Measurements from ENCODE around the gene GZMM.

GZMM gene

DNA sequence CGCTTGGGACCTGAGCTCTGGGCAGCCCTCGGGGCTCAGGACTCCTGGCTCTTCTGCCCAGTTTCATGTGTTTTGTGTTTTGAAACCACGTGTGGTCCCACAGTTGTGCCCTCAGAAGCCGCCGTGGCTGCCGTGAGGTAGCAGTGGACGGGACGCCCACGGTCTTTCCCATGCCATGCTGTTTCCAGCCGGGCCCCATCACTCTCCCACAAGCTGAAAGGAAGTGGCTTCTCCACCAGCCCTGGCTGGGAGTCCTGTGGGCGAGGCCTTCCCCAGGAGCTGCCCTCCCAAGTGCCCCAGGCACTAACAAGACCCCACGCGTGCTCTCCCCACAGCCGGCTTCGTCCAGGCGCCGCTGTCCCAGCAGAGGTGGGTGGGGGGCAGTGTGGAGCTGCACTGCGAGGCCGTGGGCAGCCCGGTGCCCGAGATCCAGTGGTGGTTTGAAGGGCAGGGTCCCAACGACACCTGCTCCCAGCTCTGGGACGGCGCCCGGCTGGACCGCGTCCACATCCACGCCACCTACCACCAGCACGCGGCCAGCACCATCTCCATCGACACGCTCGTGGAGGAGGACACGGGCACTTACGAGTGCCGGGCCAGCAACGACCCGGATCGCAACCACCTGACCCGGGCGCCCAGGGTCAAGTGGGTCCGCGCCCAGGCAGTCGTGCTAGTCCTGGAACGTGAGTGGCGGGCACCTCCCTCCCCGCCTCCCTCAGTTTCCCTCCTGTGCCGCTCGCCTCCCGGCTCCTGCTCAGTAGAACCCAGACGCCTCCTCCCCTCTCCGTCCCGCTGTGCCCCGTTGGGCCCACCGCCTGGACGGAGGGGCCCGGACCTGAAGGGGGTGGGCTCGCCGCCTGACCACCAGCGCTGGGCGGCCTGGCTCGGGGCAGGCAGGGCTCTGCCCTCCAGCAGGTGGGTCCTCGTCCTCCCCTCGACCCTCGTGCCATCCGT, 33.9 kb downstream of the GZMM start:
- no peak overlapping the region for H3K27ac ChIP-seq
- no peak for TF ChIP-seq ZFX (IDR thresholded peaks at IDR 0.05)
- TF ChIP-seq, protein P1, sequence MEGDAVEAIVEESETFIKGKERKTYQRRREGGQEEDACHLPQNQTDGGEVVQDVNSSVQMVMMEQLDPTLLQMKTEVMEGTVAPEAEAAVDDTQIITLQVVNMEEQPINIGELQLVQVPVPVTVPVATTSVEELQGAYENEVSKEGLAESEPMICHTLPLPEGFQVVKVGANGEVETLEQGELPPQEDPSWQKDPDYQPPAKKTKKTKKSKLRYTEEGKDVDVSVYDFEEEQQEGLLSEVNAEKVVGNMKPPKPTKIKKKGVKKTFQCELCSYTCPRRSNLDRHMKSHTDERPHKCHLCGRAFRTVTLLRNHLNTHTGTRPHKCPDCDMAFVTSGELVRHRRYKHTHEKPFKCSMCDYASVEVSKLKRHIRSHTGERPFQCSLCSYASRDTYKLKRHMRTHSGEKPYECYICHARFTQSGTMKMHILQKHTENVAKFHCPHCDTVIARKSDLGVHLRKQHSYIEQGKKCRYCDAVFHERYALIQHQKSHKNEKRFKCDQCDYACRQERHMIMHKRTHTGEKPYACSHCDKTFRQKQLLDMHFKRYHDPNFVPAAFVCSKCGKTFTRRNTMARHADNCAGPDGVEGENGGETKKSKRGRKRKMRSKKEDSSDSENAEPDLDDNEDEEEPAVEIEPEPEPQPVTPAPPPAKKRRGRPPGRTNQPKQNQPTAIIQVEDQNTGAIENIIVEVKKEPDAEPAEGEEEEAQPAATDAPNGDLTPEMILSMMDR (conservative IDR thresholded peaks at IDR 0.05), result no peak

- no peak overlapping the region for H3K27ac ChIP-seq
- TF ChIP-seq, protein P1 (conservative IDR thresholded peaks at IDR 0.05), result no peak
- TF ChIP-seq ZFX (IDR thresholded peaks at IDR 0.05), result no peak
Measured at GRCh38 chr19:579111-579841, 35.4 kb downstream of the GZMM start.

GRCh38 chr19:579842-580155, 35.9 kb downstream of the GZMM start:
- H3K27ac ChIP-seq, result no peak overlapping the region
- no peak for TF ChIP-seq ZFX (IDR thresholded peaks at IDR 0.05)
- TF ChIP-seq, protein P1 (conservative IDR thresholded peaks at IDR 0.05), result no peak

DNA sequence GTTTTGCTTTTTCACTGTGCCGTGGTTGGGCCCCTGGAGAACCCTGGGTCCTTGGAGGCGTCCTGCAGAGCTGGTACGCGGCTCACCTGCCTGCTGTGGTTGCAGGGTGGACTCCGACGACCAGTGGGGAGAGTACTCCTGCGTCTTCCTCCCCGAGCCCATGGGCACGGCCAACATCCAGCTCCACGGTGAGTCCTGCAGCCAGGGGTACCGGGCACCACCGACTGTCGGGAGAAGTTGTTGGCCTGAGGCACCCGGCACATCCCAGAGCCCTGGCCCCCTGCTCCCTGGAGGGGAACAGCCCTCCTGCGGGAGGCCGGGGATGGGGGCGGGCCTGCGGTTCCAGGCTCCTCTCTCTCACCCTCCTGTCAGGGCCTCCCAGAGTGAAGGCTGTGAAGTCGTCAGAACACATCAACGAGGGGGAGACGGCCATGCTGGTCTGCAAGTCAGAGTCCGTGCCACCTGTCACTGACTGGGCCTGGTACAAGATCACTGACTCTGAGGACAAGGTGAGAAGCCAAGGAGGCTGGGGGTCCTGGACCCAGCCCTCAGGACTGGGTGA, 36.5 kb downstream of the GZMM start:
- H3K27ac ChIP-seq, result no peak overlapping the region
- no peak for TF ChIP-seq ZFX (IDR thresholded peaks at IDR 0.05)
- TF ChIP-seq, protein P1 (conservative IDR thresholded peaks at IDR 0.05), result no peak

GRCh38 chr19:581399-582111, 37.7 kb downstream of the GZMM start:
- no peak overlapping the region for H3K27ac ChIP-seq
- TF ChIP-seq, protein P1 (conservative IDR thresholded peaks at IDR 0.05), result no peak
- no peak for TF ChIP-seq ZFX (IDR thresholded peaks at IDR 0.05)

- H3K27ac ChIP-seq, result no peak overlapping the region
- TF ChIP-seq ZFX (IDR thresholded peaks at IDR 0.05), result no peak
- TF ChIP-seq, protein P1 (conservative IDR thresholded peaks at IDR 0.05), result no peak
Measured at GRCh38 chr19:582497-583197, 38.8 kb downstream of the GZMM start.
